IgD-negative memory B cell (primary cell): ENCODE data around the gene USP25. TPM values are rescaled to one million over a fixed set of nuclear protein-coding genes. Genes with fewer than 3 reads are reported as not detected.

ENCODE experiments used
- H3K27ac Mint-ChIP-seq, 3 donors: one replicate each; pipeline ENCODE4 v1.8.0; 2020 to 2022; ENCODE audit warnings: mild to moderate bottlenecking in 3 of 3, mixed read lengths in 3 of 3, moderate library complexity in 1 of 3
- H3K27me3 Mint-ChIP-seq: one replicate; pipeline ENCODE4 v1.8.0; 2021; ENCODE audit warnings: mixed read lengths
- H3K36me3 Mint-ChIP-seq: one replicate; pipeline ENCODE4 v1.8.0; 2020; ENCODE audit warnings: mild to moderate bottlenecking, mixed read lengths
- H3K4me1 Mint-ChIP-seq, 3 donors: one replicate each; pipeline ENCODE4 v1.8.0; 2020 to 2022; ENCODE audit warnings: mixed read lengths in 3 of 3, mild to moderate bottlenecking in 1 of 3
- H3K4me3 Mint-ChIP-seq, 4 donors: one replicate each; pipeline ENCODE4 v1.8.0; 2020 to 2022; ENCODE audit warnings: mild to moderate bottlenecking in 4 of 4, mixed read lengths in 4 of 4, moderate library complexity in 3 of 4
- H3K9me3 Mint-ChIP-seq, 3 donors: one replicate each; pipeline ENCODE4 v1.8.0; 2020 to 2021; ENCODE audit warnings: mixed read lengths in 3 of 3, mild to moderate bottlenecking in 1 of 3
- polyA plus RNA-seq: library from polyadenylated mRNA; unstranded; fragments of 300-500 nt; fragmentation: Illumina TruSeq; gene quantifications from one replicate; pipeline ENCODE4 v1.2.3, GENCODE V29; 2021

The USP25 gene
- polyA plus RNA-seq, 1 donor from 2014 or later: 7.4 TPM

DNA sequence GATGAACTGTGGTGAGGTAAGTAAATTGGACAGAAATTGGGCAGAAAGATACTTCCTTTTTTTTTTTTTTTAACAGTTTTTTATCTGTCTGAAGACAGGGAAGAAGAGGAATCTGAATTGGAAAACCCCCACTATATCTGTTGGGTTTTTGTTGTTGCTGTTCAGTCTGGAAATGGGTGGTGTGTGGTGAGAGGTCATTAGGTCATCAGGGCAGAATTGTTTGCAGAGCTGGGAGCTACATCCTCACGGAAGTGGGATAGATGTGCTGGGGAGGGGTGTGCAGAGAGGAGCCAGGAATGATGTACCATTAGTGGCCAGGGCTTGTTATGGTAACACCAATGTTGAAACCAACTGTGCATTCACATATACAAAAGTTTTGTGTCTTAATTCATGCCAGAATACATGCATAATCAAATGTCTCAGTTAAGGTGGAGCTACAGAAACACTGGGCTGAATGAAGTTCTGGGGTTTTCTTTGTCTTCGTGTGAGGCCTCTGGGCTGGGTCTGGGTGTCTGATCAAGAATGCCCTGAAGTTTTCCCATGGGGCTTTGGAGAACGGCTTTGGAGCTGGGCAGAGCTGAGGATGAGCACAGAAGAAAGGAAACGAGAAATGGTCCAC, 12.4 kb downstream of the USP25 start:
- no peaks in the 10 kb centered on the region for H3K27me3 Mint-ChIP-seq
- H3K36me3 Mint-ChIP-seq: peaks cover 13% of the 10 kb centered on the region
- H3K27ac Mint-ChIP-seq: peak overlapping the region in 2 of 3 donors; percentile 15 to 78
- H3K4me1 Mint-ChIP-seq: peaks cover 37 to 59% (median 51%) of the 10 kb centered on the region in 3 donors
- H3K4me3 Mint-ChIP-seq: peak overlapping the region in 2 of 4 donors; percentile 36 to 75
- no peaks in the 10 kb centered on the region for H3K9me3 Mint-ChIP-seq

DNA sequence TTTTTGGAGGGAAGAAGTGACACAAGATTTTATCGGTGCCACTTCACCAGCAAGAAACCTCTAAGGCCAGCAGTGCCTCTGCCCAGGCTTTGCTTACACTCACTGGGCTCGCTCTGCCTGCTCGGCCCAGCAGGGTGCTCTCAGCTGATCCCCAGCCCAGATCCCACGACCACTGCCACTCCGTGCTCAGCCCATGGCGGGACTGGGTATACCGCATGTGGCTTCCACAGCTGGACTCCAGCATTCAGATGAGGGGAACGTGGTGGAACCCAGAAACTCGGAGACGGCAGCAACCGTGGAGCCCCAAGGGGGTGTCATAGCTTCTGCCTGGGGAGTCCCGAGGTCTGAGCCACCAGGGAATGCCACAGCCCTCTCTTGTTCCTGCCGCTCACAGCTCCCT, 12.9 kb downstream of the USP25 start:
- H3K27ac Mint-ChIP-seq: no peak overlapping the region
- peaks cover 13% of the 10 kb centered on the region for H3K36me3 Mint-ChIP-seq
- no peaks in the 10 kb centered on the region for H3K9me3 Mint-ChIP-seq
- H3K4me1 Mint-ChIP-seq: peaks cover 37 to 60% (median 51%) of the 10 kb centered on the region in 3 donors
- no peaks in the 10 kb centered on the region for H3K27me3 Mint-ChIP-seq
- H3K4me3 Mint-ChIP-seq: no peak overlapping the region

DNA sequence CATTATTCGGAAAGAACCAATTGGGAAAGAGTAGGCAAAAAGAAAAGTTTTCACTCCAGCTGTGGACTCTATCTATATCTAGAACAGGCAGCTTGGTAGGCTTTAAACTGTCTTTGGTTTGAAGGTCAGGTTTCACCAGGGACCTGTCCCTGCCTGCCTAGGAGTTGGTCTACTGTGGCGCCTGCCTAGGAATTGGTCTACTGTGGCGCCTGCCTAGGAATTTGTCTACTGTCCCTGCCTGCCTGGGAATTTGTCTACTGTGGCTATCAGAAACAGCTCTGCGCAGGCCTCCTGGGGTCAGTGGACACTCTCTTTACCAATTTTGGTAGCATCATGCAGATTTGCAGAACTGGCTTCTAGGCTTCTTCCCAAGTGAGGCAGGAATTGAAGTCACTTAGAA, 13.8 kb downstream of the USP25 start:
- H3K9me3 Mint-ChIP-seq: no peaks in the 10 kb centered on the region
- no peak overlapping the region for H3K27ac Mint-ChIP-seq
- H3K36me3 Mint-ChIP-seq: peaks cover 8% of the 10 kb centered on the region
- H3K4me1 Mint-ChIP-seq: peaks cover 32 to 53% (median 46%) of the 10 kb centered on the region in 3 donors
- no peaks in the 10 kb centered on the region for H3K27me3 Mint-ChIP-seq
- peak overlapping the region in 1 of 4 donors; percentile 43 for H3K4me3 Mint-ChIP-seq

DNA sequence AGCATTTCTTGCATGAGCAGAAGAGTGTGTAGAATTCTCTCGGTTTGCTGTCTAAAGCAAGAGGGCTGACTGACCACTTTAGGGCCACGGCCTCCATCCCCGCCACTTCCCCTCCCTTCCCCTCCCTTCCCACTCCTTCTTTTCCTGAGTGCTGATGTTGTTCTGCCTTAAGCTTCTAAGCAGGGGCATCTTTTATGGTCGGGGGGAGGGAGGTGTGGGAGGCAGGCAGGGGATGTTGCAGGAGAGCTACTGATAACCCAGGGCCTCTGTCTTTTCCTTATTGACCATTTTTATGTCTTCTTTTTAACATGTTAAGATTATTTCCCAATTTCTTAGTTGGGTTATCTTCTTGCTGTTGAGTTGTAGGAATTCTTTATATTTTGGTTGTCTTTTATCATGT, 15.1 kb downstream of the USP25 start:
- H3K4me3 Mint-ChIP-seq: peak overlapping the region in 2 of 4 donors; percentile 6 to 27
- H3K9me3 Mint-ChIP-seq: no peaks in the 10 kb centered on the region
- no peak overlapping the region for H3K27ac Mint-ChIP-seq
- peaks cover 8% of the 10 kb centered on the region for H3K36me3 Mint-ChIP-seq
- no peaks in the 10 kb centered on the region for H3K27me3 Mint-ChIP-seq
- H3K4me1 Mint-ChIP-seq: peaks cover 30 to 50% (median 45%) of the 10 kb centered on the region in 3 donors

DNA sequence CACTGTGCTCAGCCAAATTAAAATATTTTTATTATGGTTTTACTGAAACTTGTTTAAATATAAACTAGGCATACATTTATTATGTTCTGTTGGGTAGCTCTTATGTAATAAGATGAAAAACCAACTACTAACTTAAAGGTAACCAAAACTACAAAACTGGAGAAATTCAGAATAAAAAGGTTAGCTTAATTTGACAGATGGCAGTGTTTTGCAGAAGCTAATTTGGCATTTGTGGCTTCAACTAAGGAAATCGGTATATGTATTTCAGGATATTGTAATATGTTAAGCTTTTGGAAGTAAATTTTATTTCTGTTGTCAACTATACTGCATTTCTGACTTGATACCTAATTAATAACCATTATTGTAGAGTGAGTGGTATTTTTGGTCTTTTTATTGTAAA, 18.8 kb downstream of the USP25 start:
- Mint-ChIP-seq H3K4me3 (no peak overlapping the region), H3K9me3 (no peaks in the 10 kb centered on the region), H3K36me3 (peaks cover 4% of the 10 kb centered on the region), H3K27ac (no peak overlapping the region), H3K4me1 (peaks cover 33 to 47% (median 47%) of the 10 kb centered on the region in 3 donors), H3K27me3 (no peaks in the 10 kb centered on the region)

DNA sequence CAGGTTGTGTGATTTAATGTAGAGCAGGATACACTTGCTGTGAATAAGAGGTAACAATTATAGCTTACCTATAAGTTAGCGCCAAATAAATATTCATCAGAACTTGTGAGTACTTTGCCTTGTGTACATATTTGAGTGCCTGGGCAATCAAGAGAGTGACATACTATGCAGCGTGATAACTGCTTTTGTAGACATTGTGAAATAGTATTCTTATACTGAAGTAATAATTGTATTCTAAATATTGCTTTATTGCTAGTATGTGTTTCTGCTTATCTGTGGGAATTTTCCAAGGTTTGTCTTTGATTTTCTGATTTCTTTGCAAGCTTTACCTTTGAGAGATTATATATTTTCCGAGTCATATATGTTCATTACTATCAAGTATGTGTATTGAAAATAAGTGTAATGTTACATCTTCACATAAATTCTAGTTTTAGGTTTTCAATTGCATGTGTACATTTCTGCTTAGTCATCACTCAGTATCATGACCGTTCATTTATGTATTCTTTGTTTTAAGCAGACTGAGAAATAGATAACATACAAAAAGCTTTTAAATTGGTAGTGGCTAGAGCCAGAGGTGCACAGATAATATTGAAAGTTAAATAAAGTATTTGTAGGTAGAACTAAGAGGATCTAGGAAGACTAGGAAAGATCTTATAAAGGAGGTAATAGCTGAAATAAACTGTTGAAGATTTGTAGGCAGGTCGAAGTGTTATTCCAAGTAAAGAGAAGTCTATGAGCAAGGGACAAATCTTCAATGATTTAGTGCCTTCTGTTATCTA, 19.5 kb downstream of the USP25 start:
- Mint-ChIP-seq H3K4me1 (peaks cover 37 to 47% (median 47%) of the 10 kb centered on the region in 3 donors), H3K4me3 (peak overlapping the region in 1 of 4 donors; percentile 0), H3K27me3 (no peaks in the 10 kb centered on the region), H3K27ac (no peak overlapping the region), H3K36me3 (peaks cover 6% of the 10 kb centered on the region), H3K9me3 (no peaks in the 10 kb centered on the region)

DNA sequence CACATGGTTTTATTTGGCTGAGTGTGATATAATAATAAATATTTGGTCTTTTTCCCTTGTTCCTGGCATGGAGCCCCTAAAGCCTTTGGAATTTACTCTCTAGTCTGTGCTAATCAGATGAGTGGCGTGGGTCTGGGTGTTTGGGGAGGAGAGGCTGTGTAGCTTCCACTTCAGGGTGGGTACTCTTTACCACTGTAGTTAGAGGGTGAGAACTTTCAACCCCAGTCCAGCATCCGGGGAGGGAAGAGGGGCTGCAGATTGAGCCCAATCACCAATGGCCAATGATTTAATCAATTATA, 20.0 kb downstream of the USP25 start:
- Mint-ChIP-seq H3K27ac (no peak overlapping the region), H3K9me3 (no peaks in the 10 kb centered on the region), H3K4me3 (peak overlapping the region in 2 of 4 donors; percentile 0 to 58), H3K27me3 (no peaks in the 10 kb centered on the region), H3K36me3 (peaks cover 6% of the 10 kb centered on the region), H3K4me1 (peaks cover 41 to 52% (median 52%) of the 10 kb centered on the region in 3 donors)

DNA sequence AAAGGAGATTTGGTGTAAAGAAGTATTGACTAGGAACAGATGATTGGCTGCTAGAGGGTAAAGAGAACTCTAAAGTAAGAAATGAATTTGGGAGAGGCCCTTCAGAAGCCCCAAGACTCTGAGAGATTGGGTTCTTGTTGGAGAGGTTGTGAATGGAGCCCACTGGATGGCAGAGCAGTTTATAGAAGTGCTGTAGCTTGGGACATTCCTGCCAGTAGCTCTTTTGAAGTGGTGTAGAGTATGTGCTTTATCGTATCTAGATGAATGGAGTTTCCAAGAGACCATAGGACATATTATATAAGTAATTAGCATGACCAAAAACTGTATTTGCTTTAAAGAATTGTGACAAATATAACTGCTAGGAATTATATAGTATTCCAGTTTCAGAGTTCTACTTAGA, 21.3 kb downstream of the USP25 start:
- Mint-ChIP-seq H3K27me3 (no peaks in the 10 kb centered on the region), H3K4me3 (no peak overlapping the region), H3K9me3 (no peaks in the 10 kb centered on the region), H3K27ac (no peak overlapping the region), H3K36me3 (peaks cover 2% of the 10 kb centered on the region), H3K4me1 (peaks cover 46 to 56% (median 53%) of the 10 kb centered on the region in 3 donors)

DNA sequence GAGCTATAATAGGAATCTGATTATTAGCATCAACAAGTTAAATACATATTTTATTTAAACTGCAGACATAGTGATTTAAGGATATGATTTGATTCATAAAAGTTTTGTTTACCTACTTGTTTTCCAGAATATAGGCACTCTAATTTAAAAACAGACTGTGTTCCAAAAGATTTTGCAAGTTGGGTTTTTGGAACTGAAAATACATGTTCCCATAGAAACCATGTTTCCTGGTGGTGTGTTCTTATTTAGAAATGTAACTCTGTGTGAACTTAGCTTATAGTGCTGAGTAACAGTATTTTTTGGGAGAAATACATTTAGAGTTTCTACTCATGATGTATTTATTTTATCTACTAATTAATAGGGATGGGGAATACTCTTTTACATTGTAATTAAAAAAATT, 21.8 kb downstream of the USP25 start:
- Mint-ChIP-seq H3K27ac (no peak overlapping the region), H3K4me1 (peaks cover 46 to 57% (median 54%) of the 10 kb centered on the region in 3 donors), H3K27me3 (no peaks in the 10 kb centered on the region), H3K36me3 (peaks cover 2% of the 10 kb centered on the region), H3K9me3 (no peaks in the 10 kb centered on the region), H3K4me3 (no peak overlapping the region)

DNA sequence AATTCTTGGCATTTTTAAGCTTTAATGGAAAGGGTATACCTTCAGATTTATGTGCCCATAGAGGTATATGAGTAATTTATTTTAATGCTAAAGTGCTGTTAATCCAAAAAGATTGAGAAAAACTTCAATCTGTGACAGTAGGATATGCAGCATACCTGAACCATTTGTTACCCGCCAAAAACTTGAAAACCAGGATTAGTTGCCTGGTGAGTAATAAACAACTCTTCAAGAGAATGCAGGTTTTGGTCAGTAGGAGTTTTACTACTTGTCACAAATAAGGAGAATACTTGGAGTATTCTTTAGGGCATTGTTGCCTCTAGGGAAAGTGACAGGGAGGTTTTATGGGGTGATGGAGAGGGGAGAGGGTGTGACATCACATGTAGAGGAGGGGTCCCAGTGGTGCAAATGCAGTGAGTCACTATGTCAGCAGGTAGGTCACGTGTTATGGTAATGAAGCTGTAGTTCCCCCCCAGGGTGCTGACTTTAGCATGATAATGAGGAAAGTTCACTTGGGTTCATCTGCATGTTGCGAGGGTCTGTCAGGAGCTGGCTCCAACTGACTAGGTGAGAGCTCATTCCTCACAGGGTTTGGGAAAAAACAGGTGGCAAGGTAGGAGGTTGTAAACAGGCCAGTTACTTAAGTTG, 23.1 kb downstream of the USP25 start:
- Mint-ChIP-seq H3K9me3 (peaks cover 0 to 11% (median 1%) of the 10 kb centered on the region in 3 donors), H3K4me1 (peaks cover 50 to 63% (median 60%) of the 10 kb centered on the region in 3 donors), H3K4me3 (no peak overlapping the region), H3K27ac (no peak overlapping the region), H3K27me3 (no peaks in the 10 kb centered on the region), H3K36me3 (peaks cover 10% of the 10 kb centered on the region)

DNA sequence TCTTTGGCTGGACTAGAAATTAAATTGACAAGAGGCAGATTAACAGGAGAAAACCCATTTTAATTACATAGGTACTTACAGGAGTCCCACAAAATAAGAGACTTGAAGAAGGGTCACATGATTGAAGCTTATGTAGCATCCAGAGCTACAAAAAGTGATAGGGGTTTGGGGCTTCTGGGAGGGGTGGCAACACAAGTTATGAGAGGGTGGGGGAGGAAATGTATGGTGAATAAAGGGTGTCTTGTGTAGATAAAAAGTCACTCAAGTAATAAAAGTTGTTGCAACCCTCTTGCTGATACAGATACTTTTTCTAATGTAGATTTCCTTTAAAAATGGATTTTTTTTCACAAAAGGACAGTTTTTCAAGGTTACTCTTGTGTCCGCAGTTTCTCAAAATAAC, 24.0 kb downstream of the USP25 start:
- Mint-ChIP-seq H3K36me3 (peaks cover 12% of the 10 kb centered on the region), H3K27me3 (no peaks in the 10 kb centered on the region), H3K9me3 (peaks cover 0 to 14% (median 1%) of the 10 kb centered on the region in 3 donors), H3K4me3 (peak overlapping the region in 1 of 4 donors; percentile 70), H3K4me1 (peaks cover 52 to 64% (median 61%) of the 10 kb centered on the region in 3 donors), H3K27ac (peak overlapping the region in 1 of 3 donors; percentile 20)

DNA sequence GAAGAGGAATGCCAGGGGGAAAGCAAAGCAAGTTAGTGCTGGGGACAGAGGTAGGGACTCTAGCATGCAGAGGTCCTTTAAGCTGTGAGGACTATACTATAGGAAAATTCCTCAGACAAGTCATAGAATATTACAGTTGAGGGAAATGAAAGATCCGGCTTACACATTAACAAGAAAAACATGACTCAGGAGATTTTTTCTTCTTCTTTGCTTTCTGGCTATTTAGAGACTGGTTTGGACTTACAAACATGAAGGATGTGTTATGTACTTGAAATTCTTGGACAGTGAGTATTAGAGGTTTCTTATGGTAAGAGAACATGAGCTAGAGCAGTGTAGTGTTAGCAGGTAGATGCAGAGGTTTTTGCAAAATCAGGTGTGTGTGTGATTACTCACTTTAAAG, 24.9 kb downstream of the USP25 start:
- Mint-ChIP-seq H3K27ac (peak overlapping the region in 1 of 3 donors; percentile 65), H3K4me3 (peak overlapping the region in 2 of 4 donors; percentile 35 to 61), H3K4me1 (peaks cover 50 to 60% (median 59%) of the 10 kb centered on the region in 3 donors), H3K27me3 (no peaks in the 10 kb centered on the region), H3K9me3 (peaks cover 0 to 14% (median 1%) of the 10 kb centered on the region in 3 donors), H3K36me3 (peaks cover 12% of the 10 kb centered on the region)

DNA sequence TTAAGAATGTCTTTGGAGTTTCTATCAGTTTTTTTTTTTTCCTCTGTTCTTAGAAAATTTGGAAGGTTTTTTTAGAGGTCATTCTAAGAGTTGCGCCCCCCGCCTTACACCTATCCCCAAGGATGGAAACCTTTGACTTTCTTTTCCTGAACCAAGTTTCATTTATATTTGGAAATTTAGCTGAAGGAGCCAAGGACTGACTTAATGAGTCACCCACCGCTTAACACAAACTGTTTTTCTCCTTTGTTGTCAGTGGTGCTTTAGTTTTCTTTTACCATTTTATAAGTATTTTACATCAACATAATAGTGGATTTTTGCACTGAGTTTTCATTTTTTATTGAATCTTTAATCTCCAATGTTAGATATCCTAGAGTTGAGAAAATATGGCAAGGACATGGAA, 25.3 kb downstream of the USP25 start:
- peaks cover 52 to 60% (median 59%) of the 10 kb centered on the region in 3 donors for H3K4me1 Mint-ChIP-seq
- H3K27ac Mint-ChIP-seq: no peak overlapping the region
- peaks cover 0 to 14% (median 1%) of the 10 kb centered on the region in 3 donors for H3K9me3 Mint-ChIP-seq
- peaks cover 12% of the 10 kb centered on the region for H3K36me3 Mint-ChIP-seq
- H3K4me3 Mint-ChIP-seq: no peak overlapping the region
- H3K27me3 Mint-ChIP-seq: no peaks in the 10 kb centered on the region

DNA sequence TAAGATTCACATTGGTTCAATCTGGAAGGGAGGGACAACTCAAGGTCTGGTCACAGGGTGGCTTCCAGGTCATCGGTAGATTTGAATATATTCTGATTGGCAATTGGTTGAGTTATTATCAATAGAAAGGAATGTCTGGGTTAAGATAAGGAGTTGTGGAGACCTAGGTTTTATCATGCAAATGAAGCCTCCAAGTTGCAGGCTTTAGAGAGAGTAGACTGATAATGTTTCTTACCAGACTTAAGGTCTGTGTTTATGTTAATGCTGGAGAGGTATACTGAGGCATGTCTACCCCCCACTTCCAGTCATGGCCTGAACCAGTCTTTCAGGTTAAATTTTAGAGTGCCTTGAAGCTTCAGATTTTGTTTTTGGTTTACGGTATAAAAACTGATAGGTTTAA, 29.7 kb downstream of the USP25 start:
- H3K9me3 Mint-ChIP-seq: peaks cover 0 to 14% (median 1%) of the 10 kb centered on the region in 3 donors
- no peak overlapping the region for H3K4me3 Mint-ChIP-seq
- peak overlapping the region in 1 of 3 donors; percentile 73 for H3K27ac Mint-ChIP-seq
- H3K4me1 Mint-ChIP-seq: peaks cover 49 to 59% (median 51%) of the 10 kb centered on the region in 3 donors
- H3K27me3 Mint-ChIP-seq: no peaks in the 10 kb centered on the region
- peaks cover 26% of the 10 kb centered on the region for H3K36me3 Mint-ChIP-seq

DNA sequence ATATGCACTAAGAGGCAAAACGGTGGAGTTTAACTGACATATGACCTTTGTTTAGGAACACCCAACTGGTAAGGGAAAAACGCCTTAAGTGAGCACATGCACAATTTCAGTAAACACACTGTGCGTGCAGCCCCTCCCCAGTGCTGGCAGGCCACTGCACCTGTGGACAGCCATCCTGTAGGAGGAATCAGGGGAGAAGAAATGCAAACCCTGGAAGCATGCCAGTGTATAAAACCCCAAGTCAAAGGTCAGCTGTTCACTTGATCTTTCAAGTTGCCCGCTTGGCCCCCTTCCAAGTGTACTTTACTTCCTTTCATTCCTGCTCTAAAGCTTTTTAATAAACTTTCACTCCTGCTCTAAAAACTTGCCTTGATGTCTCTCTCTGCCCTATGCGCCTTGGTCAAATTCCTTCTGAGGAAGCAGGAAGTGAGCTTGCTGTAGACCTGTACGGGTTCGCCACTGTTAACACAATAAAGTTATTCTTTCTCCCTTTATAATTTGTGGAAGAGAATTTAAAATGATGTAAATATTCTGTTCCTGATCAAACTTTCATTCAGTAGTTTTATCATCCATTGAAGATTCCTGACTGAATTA, 31.8 kb downstream of the USP25 start:
- Mint-ChIP-seq H3K4me3 (peak overlapping the region in 1 of 4 donors; percentile 43), H3K9me3 (peaks cover 0 to 14% (median 1%) of the 10 kb centered on the region in 3 donors), H3K27me3 (no peaks in the 10 kb centered on the region), H3K36me3 (peaks cover 25% of the 10 kb centered on the region), H3K27ac (peak overlapping the region in 1 of 3 donors; percentile 83), H3K4me1 (peaks cover 36 to 48% (median 41%) of the 10 kb centered on the region in 3 donors)
